Heart left ventricle (tissue), 16 donors: ENCODE data around the gene MAPT. TPM values are rescaled to one million over a fixed set of nuclear protein-coding genes. Genes with fewer than 3 reads are reported as not detected.
"Not testable (repeated sequence)": the region's sequence is repeated elsewhere in the genome, so short reads cannot be mapped to it uniquely, and the experiment has no call there.

ENCODE experiments used
- ATAC-seq, 4 donors: fragments of 200-7000 bp; cut with Tn5 transposase; one replicate each; pipeline ENCODE4 v1.9.1; 2020 to 2022; ENCODE audit warnings: moderate library complexity in 4 of 4, mild to moderate bottlenecking in 3 of 4, moderate number of reproducible peaks in 1 of 4
- DNase-seq, 5 donors: peaks; one replicate each; pipeline ENCODE4 v3.0.0-alpha.2; 2020
- H3K27ac ChIP-seq, 12 donors: fragments of 200-600 bp; sonication (generic) in 4 of 12; one replicate each; pipeline versions ENCODE4 v1.5.0 to v1.8.0; 2016 to 2022; ENCODE audit warnings: mild to moderate bottlenecking in 2 of 12
- H3K27me3 ChIP-seq, 9 donors: fragments of 200-600 bp; sonication (generic) in 2 of 9; one replicate each; pipeline versions ENCODE4 v1.5.1 to v1.8.0; 2016 to 2022; ENCODE audit warnings: mild to moderate bottlenecking in 3 of 9
- H3K36me3 ChIP-seq, 9 donors: fragments of 200-600 bp; sonication (generic) in 2 of 9; one replicate each; pipeline versions ENCODE4 v1.5.0 to v1.8.0; 2018 to 2022; ENCODE audit warnings: mild to moderate bottlenecking in 2 of 9
- H3K4me1 ChIP-seq, 12 donors: fragments of 200-600 bp; sonication (generic) in 4 of 12; one replicate each; pipeline versions ENCODE4 v1.5.0 to v1.8.0; 2016 to 2022; ENCODE audit warnings: mild to moderate bottlenecking in 3 of 12
- H3K4me3 ChIP-seq, 12 donors: fragments of 200-600 bp; sonication (generic) in 4 of 12; one replicate each; pipeline versions ENCODE4 v1.5.0 to v1.8.0; 2017 to 2022; ENCODE audit warnings: mild to moderate bottlenecking in 9 of 12, moderate library complexity in 4 of 12
- H3K9me3 ChIP-seq, 12 donors: fragments of 200-600 bp; sonication (generic) in 4 of 12; one replicate each; pipeline versions ENCODE4 v1.5.0 to v1.8.0; 2016 to 2022; ENCODE audit warnings: mild to moderate bottlenecking in 1 of 12
- CTCF ChIP-seq, 12 donors: fragments of 200-600 bp; sonication (generic) in 4 of 12; IDR thresholded peaks; one replicate each; pipeline versions ENCODE4 v1.5.0 to v1.8.0; 2018 to 2022; ENCODE audit warnings: antibody characterized with exemption in 12 of 12, mild to moderate bottlenecking in 5 of 12
- POLR2A ChIP-seq, 2 donors: fragments of 450-650 bp; IDR thresholded peaks; one replicate each; pipeline ENCODE4 v1.6.1; 2017; ENCODE audit warnings: antibody characterized with exemption in 2 of 2, mild to moderate bottlenecking in 2 of 2, moderate library complexity in 2 of 2
- WGBS, 4 donors: extraction: QIAGEN DNeasy Blood & Tissue Kit in 2 of 4; methylation state at CpG; one replicate each; pipeline versions ENCODE4 v1.1.5 to v1.1.7; 2013 to 2018; 5-methylcytosine and 5-hydroxymethylcytosine counted together
- intact Hi-C, 10 donors: fragments of 100-400 bp; cut with DNase I; formaldehyde crosslinking; loops; one replicate each; pipeline versions ENCODE4 v1.11.1 to v1.14.2; 2022
- polyA plus RNA-seq, 2 donors: library from polyadenylated mRNA; stranded (reverse); fragments of 200-250 nt; gene quantifications; one replicate each; pipeline ENCODE4 v1.2.3, GENCODE V29; 2013
- total RNA-seq, 9 donors: library from RNA; depleted of rRNA in 2 of 9; stranded (reverse); fragments of >200 nt in 2 of 9; fragmentation: NEBNext Ultra II Directional in 3 of 9; extraction: Animal tissue kit (Norgen Biotek cat#: 25700) in 3 of 9; gene quantifications; one replicate each; pipeline versions ENCODE4 v1.1.0 to v1.2.4, GENCODE V29; 2016 to 2023
- donor health status: ischemic (EF 13 %, LVEDD 7.1; RV severe dilation, severe dysfunction).
- donor health status: healthy with polysubstance abuse.
- donor health status: DM: no; HTN: yes; CAD: no.
- donor health status: DM: no; HTN: no; CAD: no.
- donor health status: ischemic (EF 25% LVEDD 6.9; RV normal size, moderate dysfunction).
- donor health status: ischemic (EF 25% LVEDD 5.7; RV mildly dilated, moderate dysfunction).
- donor health status: healthy.
- donor health status: DM: yes; HTN: yes; CAD: no.
- donor health status: ischemic (EF 35%, LVEDD 5.7; RV mildly dilated, moderate dysfunction).
- donor health status: nonischemic (EF 11% LVEDD 7.7; RV severe dilation, severe dysfunction).
- donor health status: DM: yes; HTN: yes; CAD: no.
- donor health status: PGD.
- donor health status: ischemic (EF 29% LVEDD 5.4; RV normal size, mild dysfunction).
- donor health status: nonischemic (EF 23%, LVEDD 6.1; RV moderate dilation, normal function).

Gene MAPT
- total and polyA plus RNA-seq, 11 donors, result 2.9 to 70.4 (median 29.3) TPM

GRCh38 chr17:45936610-45937009, 42.3 kb downstream of the MAPT start:
- Histone ChIP-seq H3K4me3 (no peak overlapping the region), H3K27ac (no peak overlapping the region), H3K27me3 (no peaks in the 10 kb centered on the region), H3K4me1 (peaks cover 0 to 13% (median 6%) of the 10 kb centered on the region in 12 donors), H3K36me3 (no peaks in the 10 kb centered on the region), H3K9me3 (no peaks in the 10 kb centered on the region)
- intact Hi-C loops, result loop anchor here in 1 of 10 donors (5.0 kb wide), 1 partner anchor 39 kb away; no protein-coding TSS in a partner anchor
- TF ChIP-seq CTCF (IDR thresholded peaks at IDR 0.05), result no peak
- TF ChIP-seq POLR2A (IDR thresholded peaks at IDR 0.05), result no peak
- no peak for DNase-seq
- 60 to 76% (median 68%) methylated on average over 4 of the region's 4 CpGs for WGBS, 4 donors
- ATAC-seq, result no peak

- not testable (repeated sequence) for H3K27me3 ChIP-seq, DNase-seq, H3K4me3 ChIP-seq, H3K9me3 ChIP-seq, H3K27ac ChIP-seq, ATAC-seq, H3K36me3 ChIP-seq
- intact Hi-C loops, result loop anchor here in 1 of 10 donors (5.0 kb wide), 1 partner anchor 40 kb away; no protein-coding TSS in a partner anchor
- peaks cover 0 to 19% (median 10%) of the 10 kb centered on the region in 12 donors for H3K4me1 ChIP-seq
These were observed 42.8 kb downstream of the MAPT start for GRCh38 chr17:45937186-45937585.

- intact Hi-C loops, result loop anchor here in 1 of 10 donors (5.0 kb wide), 1 partner anchor 42 kb away; no protein-coding TSS in a partner anchor
- DNase-seq (no peak), ATAC-seq (no peak)
- TF ChIP-seq CTCF (IDR thresholded peaks at IDR 0.05), result no peak
- TF ChIP-seq POLR2A (IDR thresholded peaks at IDR 0.05), result no peak
- no peak overlapping the region for H3K27ac ChIP-seq
- WGBS, 4 donors, result 73 to 89% (median 80%) methylated on average over 5 of the region's 5 CpGs
- peaks cover 0 to 27% (median 15%) of the 10 kb centered on the region in 12 donors for H3K4me1 ChIP-seq
- H3K36me3 ChIP-seq, result no peaks in the 10 kb centered on the region
- no peaks in the 10 kb centered on the region for H3K9me3 ChIP-seq
- no peaks in the 10 kb centered on the region for H3K27me3 ChIP-seq
- H3K4me3 ChIP-seq, result no peak overlapping the region
These were observed 45.0 kb downstream of the MAPT start for GRCh38 chr17:45939395-45939794.

- no peaks in the 10 kb centered on the region for H3K27me3 ChIP-seq
- intact Hi-C loops, result loop anchor here in 2 of 10 donors (5.0 to 10.0 kb wide), 2 partner anchors 45 to 48 kb away; partner anchors contain the start of gene MAPT (in 2 of the 2)
- 83 to 91% (median 86%) methylated on average over 4 of the region's 4 CpGs for WGBS, 4 donors
These were observed 45.9 kb downstream of the MAPT start for GRCh38 chr17:45940293-45940692.

More at GRCh38 chr17:45940293-45940692, 45.9 kb downstream of the MAPT start:
- H3K4me3 ChIP-seq, result no peak overlapping the region
- TF ChIP-seq CTCF (IDR thresholded peaks at IDR 0.05) (no peak), POLR2A (IDR thresholded peaks at IDR 0.05) (no peak)
- no peaks in the 10 kb centered on the region for H3K36me3 ChIP-seq
- H3K9me3 ChIP-seq, result no peaks in the 10 kb centered on the region
- peaks cover 0 to 27% (median 15%) of the 10 kb centered on the region in 12 donors for H3K4me1 ChIP-seq
- H3K27ac ChIP-seq, result peak overlapping the region in 7 of 12 donors; percentile 19 to 79 (median 58)
- no peak for ATAC-seq
- DNase-seq, result no peak
